NCI-H2171 (cell line): Measurements from ENCODE around the gene PPFIBP1.
A peak's percentile ranks its signal among the peaks of the same experiment; 100 is the strongest.
"Not testable (repeated sequence)": the region's sequence is repeated elsewhere in the genome, so short reads cannot be mapped to it uniquely, and the experiment has no call there.

ENCODE experiments used
- DNase-seq: peaks from one replicate; lab custom pipeline; 2025; lab: John Stamatoyannopoulos, UW

PPFIBP1 gene

DNA sequence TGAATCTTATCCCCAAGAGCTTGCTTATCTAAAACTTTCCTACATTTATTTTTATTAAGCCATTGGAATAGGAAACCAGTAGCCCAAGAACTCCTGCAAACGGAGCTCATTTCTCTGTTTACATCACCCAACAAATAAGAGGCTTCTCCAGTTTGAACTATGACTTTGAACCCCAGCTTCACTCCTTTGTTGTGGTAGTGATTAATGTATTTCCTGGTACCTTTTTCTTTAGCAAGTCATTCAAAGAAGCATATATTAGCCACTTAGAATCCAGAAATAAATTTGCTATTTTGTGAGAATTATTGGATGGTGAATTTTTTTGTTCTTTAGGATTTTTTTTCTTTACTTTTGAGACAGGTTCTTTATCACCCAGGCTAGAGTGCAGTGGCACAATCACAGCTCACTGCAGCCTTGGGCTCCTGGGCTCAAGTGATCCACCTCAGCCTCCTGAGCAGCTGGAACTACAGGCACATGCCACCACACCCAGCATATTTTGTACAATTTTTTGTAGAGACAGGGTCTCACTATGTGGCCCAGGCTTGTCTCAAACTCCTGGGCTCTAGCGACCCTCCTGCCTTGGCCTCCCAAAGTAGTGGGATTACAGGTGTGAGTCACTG lies 104.0 kb downstream of the PPFIBP1 start:
- DNase-seq: not testable (repeated sequence)

- DNase-seq: not testable (repeated sequence)
Measured at GRCh38 chr12:27630219-27630618, 106.2 kb downstream of the PPFIBP1 start.

- DNase-seq: no peak
Measured at GRCh38 chr12:27631365-27631764, 107.4 kb downstream of the PPFIBP1 start.

DNA sequence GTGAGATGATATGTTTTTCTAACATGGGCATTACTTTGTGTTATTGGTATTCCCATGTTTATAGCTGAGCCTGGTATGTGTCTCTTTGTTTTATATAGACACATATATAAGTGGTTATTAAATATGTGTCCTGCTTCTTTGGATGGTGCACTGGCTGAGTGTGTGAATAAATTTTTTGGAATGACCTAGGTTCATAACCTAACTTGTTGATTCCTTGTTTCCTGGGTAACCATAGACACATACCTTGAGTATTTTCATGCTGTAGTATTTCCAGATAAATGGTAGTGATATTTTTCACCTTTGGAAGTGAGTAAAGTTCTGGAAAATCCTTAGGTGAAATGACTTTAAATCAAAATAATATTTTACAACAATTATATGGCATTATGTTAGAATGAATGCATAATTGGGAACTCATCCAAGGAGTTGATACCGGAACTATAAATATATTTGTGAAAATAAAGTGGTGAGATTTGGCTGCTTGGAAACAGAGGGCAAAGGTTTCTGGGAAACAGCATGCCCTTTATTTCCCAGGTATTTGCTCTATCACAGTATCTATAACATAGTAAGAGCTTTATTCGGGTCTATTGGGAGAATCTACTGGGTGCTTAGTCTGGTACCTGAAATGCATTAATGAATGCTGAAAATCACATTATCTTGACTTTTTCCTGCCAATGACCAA lies 107.9 kb downstream of the PPFIBP1 start:
- no peak for DNase-seq

GRCh38 chr12:27635349-27635972 lies 111.5 kb downstream of the PPFIBP1 start:
- peak; percentile 85 for DNase-seq

- not testable (repeated sequence) for DNase-seq
Measured at GRCh38 chr12:27636569-27636968, 112.6 kb downstream of the PPFIBP1 start.

- DNase-seq: no peak
Measured at GRCh38 chr12:27637524-27637923, 113.5 kb downstream of the PPFIBP1 start.

DNA sequence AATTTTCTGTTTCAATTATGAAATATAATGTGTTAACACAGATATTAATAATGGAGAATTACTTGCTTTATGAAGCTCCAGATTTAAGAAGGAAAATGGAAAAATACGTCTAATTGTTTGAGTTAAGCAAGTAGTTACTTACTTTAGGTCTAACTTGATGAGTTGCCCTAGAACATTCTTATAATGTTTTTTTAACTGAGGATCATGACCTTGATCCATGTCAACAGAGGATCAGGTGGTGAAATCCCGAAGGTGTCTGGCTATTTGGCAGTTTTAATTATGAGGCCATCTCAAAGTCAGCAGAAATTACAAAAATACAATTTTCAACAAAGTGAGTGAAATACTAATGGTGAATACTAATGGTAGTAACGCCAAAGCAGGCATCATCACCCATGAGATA lies 115.3 kb downstream of the PPFIBP1 start:
- DNase-seq: no peak

DNA sequence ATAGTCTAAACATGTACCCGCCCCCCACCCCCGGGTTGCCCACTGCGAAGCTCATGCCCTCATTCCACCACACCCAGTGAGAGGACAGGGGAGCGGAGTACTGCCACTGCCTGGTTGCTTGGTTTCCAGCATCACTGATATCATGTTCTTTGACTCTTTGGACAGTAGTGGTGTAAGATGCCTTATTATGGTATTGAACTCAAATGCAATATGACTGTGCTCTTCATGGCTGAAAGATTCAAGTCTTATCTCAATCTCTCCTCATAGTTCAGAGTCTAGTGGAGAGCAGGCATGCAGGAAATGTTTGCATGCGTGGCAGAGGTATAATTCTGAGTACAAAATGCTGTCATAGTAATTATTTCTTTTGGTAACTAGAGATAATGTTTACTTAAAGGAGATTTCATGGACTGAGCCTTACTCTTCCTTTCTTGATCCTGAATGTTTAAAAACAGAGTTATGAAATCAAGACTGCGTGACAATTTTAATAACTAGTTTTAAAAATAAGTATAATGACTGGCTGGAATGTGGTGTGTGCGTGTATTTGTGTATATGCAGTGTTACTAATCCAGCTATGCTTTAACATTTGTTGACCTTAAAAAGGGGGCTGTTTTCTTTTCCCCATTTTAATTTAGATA lies 116.7 kb downstream of the PPFIBP1 start:
- DNase-seq: not testable (repeated sequence)

- DNase-seq: not testable (repeated sequence)
Measured at GRCh38 chr12:27642361-27642760, 118.4 kb downstream of the PPFIBP1 start.

DNA sequence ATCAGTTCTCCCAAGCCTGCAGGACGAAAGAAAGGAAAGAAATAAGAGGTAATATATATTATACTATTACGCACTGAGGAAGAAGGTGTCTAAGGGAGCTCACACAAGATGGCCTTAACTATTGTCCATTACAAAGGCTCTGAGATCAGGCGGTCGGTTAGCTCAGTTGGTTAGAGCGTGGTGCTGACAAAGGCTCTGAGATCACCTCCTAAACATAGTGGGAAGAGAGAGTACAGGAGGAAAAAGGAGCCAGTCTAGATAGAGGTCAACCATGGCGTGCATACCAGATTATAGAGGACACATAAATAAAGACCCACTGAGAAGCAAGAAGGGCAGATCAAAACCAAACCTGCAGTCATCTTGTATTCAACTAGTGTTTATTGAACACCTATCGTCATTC lies 118.9 kb downstream of the PPFIBP1 start:
- not testable (repeated sequence) for DNase-seq

- no peak for DNase-seq
Measured at GRCh38 chr12:27644158-27644845, 120.3 kb downstream of the PPFIBP1 start.

- no peak for DNase-seq
Measured at GRCh38 chr12:27645671-27646070, 121.7 kb downstream of the PPFIBP1 start.

DNA sequence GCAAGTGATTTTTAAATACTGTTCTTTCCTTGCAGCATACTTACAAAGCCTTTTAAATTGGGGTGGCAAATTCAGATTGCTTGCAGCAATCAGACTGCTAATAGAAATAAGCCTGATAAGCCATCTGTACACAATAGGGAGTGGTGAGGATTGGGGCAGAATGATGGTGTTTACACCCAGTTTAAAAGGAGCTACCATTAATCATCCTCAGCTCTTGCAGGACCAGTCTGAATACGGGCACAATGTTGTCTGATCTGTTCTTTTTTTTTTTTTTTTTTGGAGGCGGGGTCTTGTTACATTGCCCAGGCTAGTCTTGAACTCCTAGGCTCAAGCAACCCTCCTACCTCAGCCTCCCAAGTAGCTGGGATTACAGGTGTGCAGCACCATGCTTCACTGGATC lies 122.1 kb downstream of the PPFIBP1 start:
- no peak for DNase-seq

DNA sequence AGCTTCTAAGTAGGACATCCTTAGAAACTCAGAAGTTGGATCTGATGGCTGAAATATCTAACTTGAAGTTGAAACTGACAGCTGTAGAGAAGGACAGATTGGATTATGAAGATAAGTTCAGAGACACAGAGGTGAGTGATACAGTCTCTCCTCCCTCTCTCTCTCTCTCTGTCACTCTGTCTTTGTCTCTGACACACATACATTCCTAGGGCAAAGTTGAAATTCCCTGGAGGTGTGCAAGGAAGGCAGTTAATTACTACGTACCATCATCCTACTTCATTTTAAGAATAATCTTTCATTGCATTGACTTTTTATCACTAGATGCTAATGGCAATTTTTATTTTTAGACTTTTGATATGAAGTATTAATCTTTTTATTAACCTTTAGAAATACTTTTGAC lies 126.0 kb downstream of the PPFIBP1 start:
- no peak for DNase-seq

DNA sequence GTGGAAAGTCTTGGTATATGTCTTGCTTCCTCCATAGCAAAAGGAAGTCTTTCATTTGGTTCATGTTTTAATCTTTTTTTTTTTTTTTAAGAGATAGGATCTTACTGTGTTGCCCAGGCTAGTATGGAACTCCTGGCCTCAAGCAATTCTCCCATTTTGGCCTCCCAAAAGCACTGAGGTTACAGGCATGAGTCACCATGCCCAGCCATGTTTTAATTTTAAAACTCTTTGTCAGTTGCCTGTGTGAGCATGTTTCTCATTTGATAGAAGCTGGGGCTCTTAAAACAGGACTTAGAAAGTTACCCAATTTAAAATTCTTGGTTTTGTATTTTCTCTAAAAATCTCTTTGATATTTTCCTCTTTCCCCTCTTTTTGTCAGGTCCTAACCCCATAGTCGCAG lies 127.2 kb downstream of the PPFIBP1 start:
- no peak for DNase-seq

DNA sequence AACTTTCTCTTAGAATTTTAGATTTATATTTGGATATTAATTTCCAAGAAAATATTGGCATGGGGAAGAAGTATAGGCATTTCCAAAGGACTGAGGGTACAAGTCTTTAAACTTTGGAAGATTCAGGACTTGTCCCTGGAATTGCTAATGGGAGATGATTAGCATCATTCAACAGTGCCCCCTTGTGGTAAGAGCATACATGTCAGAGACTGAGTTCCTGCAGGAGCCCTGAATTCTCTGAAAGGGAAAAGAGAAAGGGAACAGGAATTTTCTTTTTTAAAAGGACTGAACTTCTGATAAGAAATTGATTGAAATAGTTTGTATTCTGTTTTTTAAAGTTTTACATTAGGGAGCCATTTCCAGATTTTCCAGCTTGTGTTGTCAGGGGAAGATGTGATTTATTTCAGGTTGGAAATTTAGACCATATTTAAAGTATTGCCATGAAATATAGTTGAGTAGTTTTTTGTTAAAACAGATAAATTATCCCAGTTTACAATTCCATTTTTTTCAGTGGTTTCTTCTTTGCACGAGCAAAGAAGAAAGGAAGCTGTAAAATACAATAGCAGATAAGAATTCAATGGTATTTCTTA lies 128.3 kb downstream of the PPFIBP1 start:
- DNase-seq: peak; percentile 100

DNA sequence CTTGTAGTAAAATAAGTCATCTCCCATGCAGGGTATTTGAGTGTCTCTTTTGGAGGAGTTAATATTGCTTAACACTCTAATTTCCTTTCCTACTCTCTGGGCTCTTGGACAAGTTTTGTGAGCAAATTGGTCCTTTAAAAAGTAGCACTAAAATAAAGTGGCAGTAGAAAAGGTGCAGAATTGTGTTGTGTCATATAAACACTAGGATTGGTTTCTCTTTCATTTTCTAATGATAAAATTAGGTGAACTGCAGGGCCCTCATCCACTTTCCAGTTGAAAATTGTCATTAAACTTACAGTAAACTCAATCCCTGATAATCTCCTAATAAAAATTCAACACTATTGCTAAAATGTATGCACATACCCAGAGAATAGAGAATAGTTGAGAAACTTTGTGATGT lies 129.7 kb downstream of the PPFIBP1 start:
- no peak for DNase-seq

- DNase-seq: not testable (repeated sequence)
Measured at GRCh38 chr12:27655476-27655875, 131.5 kb downstream of the PPFIBP1 start.

DNA sequence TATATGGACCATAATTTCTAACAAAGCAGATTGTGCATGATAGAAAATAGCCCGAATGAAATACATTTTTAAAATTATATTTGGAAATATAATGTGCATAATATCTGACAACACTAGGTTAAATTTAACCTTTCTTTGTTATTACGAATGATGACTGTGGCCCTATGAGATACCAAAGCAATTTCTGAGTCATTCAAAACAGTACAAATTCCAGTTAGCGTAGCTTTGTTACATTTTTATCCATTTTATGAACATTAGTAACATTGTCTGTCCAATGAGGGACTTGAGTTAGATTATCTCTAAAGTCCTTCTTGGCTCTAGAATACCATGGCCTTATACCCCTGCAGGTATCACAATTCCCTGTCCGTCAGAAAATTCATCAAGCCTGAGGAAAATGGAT lies 133.3 kb downstream of the PPFIBP1 start:
- DNase-seq: no peak

DNA sequence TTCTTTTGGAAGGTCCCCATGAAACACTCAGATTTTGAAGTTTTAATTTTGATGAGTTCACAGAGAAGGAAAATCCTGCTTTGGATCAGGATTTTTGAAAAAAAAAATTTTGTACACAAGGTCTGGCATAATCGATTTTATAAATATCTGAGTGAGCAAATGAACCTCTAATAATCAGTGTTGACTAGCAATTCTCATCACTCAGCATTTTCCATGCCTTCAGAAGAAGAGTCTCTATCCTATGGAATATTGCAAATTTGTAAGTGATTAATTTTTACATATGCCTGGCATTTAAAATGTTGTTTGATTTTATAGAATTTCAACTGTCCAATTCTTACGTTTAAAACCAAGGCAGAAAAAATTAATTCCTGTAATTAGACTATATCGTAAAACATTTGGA lies 141.7 kb downstream of the PPFIBP1 start:
- no peak for DNase-seq

DNA sequence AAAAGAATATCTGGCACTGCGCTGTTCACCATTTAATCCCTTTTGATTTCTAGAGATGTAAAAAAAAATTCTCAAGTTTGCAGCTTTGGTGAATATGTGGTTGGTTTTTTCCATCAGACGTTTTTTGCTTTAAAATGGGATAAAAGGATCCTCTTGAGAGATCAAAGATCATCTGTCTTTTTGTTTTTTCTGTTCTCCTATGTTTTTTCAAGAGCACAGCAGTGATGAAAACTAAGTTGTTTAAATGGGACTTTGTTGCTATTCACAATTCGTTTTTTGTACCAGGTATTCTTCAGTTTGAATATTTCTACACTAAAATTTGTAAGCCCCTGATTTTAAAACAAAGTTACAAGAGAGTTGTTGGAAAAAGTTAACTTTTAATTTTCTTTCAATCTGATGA lies 142.5 kb downstream of the PPFIBP1 start:
- no peak for DNase-seq
